DOHH2 (cell line): ENCODE results near the gene FAF2.

Experiments used
- H3F3A ChIP-seq: fragments of 200-600 bp; sonication (generic), shearing (Covaris generic); 2 replicates; pipeline ENCODE4 v1.6.0; 2016; ENCODE audit warnings: antibody characterized with exemption, mild to moderate bottlenecking; ENCODE audit not compliant: control insufficient read depth, insufficient read depth
- H3K27ac ChIP-seq: fragments of 200-600 bp; sonication (generic); 2 replicates; pipeline ENCODE4 v1.5.1; 2014; ENCODE audit warnings: low read depth, mild to moderate bottlenecking, low read length, moderate library complexity
- H3K27me3 ChIP-seq: fragments of 200-600 bp; sonication (generic); 2 replicates; pipeline ENCODE4 v1.6.1; 2014; ENCODE audit warnings: mild to moderate bottlenecking, low read length, mixed read lengths; ENCODE audit not compliant: control insufficient read depth
- H3K36me3 ChIP-seq: fragments of 200-600 bp; sonication (generic); 2 replicates; pipeline ENCODE4 v1.6.1; 2014; ENCODE audit warnings: mild to moderate bottlenecking, low read length, moderate library complexity, mixed read lengths; ENCODE audit not compliant: control insufficient read depth
- H3K4me1 ChIP-seq: fragments of 200-600 bp; sonication (generic); 2 replicates; pipeline ENCODE4 v1.6.1; 2014; ENCODE audit warnings: mild to moderate bottlenecking, low read length, mixed read lengths; ENCODE audit not compliant: control insufficient read depth
- H3K4me2 ChIP-seq: fragments of 200-600 bp; sonication (generic); 2 replicates; pipeline ENCODE4 v1.6.0; 2014; ENCODE audit warnings: mild to moderate bottlenecking, low read length, moderate library complexity
- H3K4me3 ChIP-seq: fragments of 200-600 bp; sonication (generic); 2 replicates; pipeline ENCODE4 v1.5.1; 2014; ENCODE audit warnings: mild to moderate bottlenecking, low read length, mixed read lengths
- H3K79me2 ChIP-seq: fragments of 200-600 bp; sonication (generic); 2 replicates; pipeline ENCODE4 v1.6.1; 2014; ENCODE audit warnings: mild to moderate bottlenecking, low read length, mixed read lengths; ENCODE audit not compliant: control insufficient read depth
- H3K9me2 ChIP-seq: fragments of 200-600 bp; sonication (generic); replicated peaks from 2 replicates; pipeline ENCODE4 v1.6.1; 2014; ENCODE audit warnings: mild to moderate bottlenecking, low read length, mixed read lengths; ENCODE audit not compliant: control insufficient read depth
- H3K9me3 ChIP-seq: fragments of 200-600 bp; sonication (generic); 2 replicates; pipeline ENCODE4 v1.6.1; 2014; ENCODE audit warnings: antibody characterized with exemption, low read length, mixed read lengths; ENCODE audit not compliant: control insufficient read depth, insufficient read depth
- H4K20me1 ChIP-seq: fragments of 200-600 bp; sonication (generic); 2 replicates; pipeline ENCODE4 v1.6.0; 2014; ENCODE audit warnings: low read depth, mild to moderate bottlenecking, antibody characterized with exemption, low read length, moderate library complexity; ENCODE audit not compliant: control insufficient read depth, insufficient read depth
- CTCF ChIP-seq: fragments of 200-600 bp; sonication (generic); IDR thresholded peaks from one replicate; pipeline ENCODE4 v1.5.1; 2014; ENCODE audit warnings: antibody characterized with exemption, mild to moderate bottlenecking, low read depth, low read length; ENCODE audit not compliant: poor library complexity, severe bottlenecking
- EZH2phosphoT487 ChIP-seq: fragments of 200-600 bp; sonication (generic); IDR thresholded peaks from 2 replicates; pipeline ENCODE4 v1.6.1; 2017; ENCODE audit warnings: borderline replicate concordance, mild to moderate bottlenecking, antibody characterized with exemption, low read length, moderate library complexity, mixed read lengths

Gene FAF2

GRCh38 chr5:176491901-176492300 lies 43.7 kb downstream of the FAF2 start:
- Histone ChIP-seq H3K9me3 (no peaks in the 10 kb centered on the region), H3K27ac (no peak overlapping the region), H3K4me1 (no peaks in the 10 kb centered on the region), H3K4me2 (no peak overlapping the region), H3K27me3 (no peaks in the 10 kb centered on the region), H3K79me2 (no peaks in the 10 kb centered on the region), H3K9me2 (no peaks in the 10 kb centered on the region), H4K20me1 (no peaks in the 10 kb centered on the region), H3K36me3 (peaks cover 82% of the 10 kb centered on the region), H3K4me3 (no peak overlapping the region), H3F3A (no peaks in the 10 kb centered on the region)
- TF ChIP-seq CTCF: no peak
- TF ChIP-seq EZH2phosphoT487: no peak

GRCh38 chr5:176492431-176492830 lies 44.2 kb downstream of the FAF2 start:
- no peaks in the 10 kb centered on the region for H3K27me3 ChIP-seq
- no peak overlapping the region for H3K4me3 ChIP-seq
- H3K4me1 ChIP-seq: no peaks in the 10 kb centered on the region
- H3K9me3 ChIP-seq: no peaks in the 10 kb centered on the region
- no peaks in the 10 kb centered on the region for H3K9me2 ChIP-seq
- no peak overlapping the region for H3K27ac ChIP-seq
- H3K36me3 ChIP-seq: peaks cover 82% of the 10 kb centered on the region
- no peaks in the 10 kb centered on the region; the same call in 1 of the 2 replicates for H3F3A ChIP-seq
- TF ChIP-seq EZH2phosphoT487: no peak
- no peak for TF ChIP-seq CTCF
- H3K4me2 ChIP-seq: no peak overlapping the region
- H4K20me1 ChIP-seq: no peaks in the 10 kb centered on the region
- H3K79me2 ChIP-seq: no peaks in the 10 kb centered on the region

GRCh38 chr5:176497852-176498251 lies 49.7 kb downstream of the FAF2 start:
- no peaks in the 10 kb centered on the region for H3K9me2 ChIP-seq
- no peaks in the 10 kb centered on the region for H3K9me3 ChIP-seq
- TF ChIP-seq EZH2phosphoT487 (no peak), CTCF (no peak)
- H3K4me2 ChIP-seq: no peak overlapping the region
- no peaks in the 10 kb centered on the region for H3K4me1 ChIP-seq
- H4K20me1 ChIP-seq: no peaks in the 10 kb centered on the region
- no peaks in the 10 kb centered on the region for H3K27me3 ChIP-seq
- H3K36me3 ChIP-seq: peaks cover 84% of the 10 kb centered on the region
- no peaks in the 10 kb centered on the region; the same call in 1 of the 2 replicates for H3F3A ChIP-seq
- no peak overlapping the region for H3K4me3 ChIP-seq
- H3K27ac ChIP-seq: no peak overlapping the region
- H3K79me2 ChIP-seq: no peaks in the 10 kb centered on the region
